Adrenal gland (tissue), 12 donors: Measurements from ENCODE around the gene NUP210. TPM values are rescaled to one million over a fixed set of nuclear protein-coding genes. Genes with fewer than 3 reads are reported as not detected.

ENCODE experiments used
- DNase-seq, 7 donors: peaks; one replicate each; pipeline ENCODE4 v3.0.0-alpha.2; 2019 to 2020
- H3K27ac ChIP-seq, 5 donors: fragments of 200-600 bp; sonication (generic) in 4 of 5; 1 replicate in 3 of 5; 2 replicates in 2 of 5; pipeline versions ENCODE4 v1.5.1 to v1.8.0; 2016 to 2020; ENCODE audit warnings: mild to moderate bottlenecking in 1 of 5
- H3K27me3 ChIP-seq: fragments of 200-600 bp; 2 replicates; pipeline ENCODE4 v1.8.0; 2021
- H3K36me3 ChIP-seq, 2 donors: fragments of 200-600 bp; replicated peaks in 1 of 2; 1 replicate in 1 of 2; 2 replicates in 1 of 2; pipeline versions ENCODE4 v1.5.1 to v1.8.0; 2018 to 2022
- H3K4me1 ChIP-seq, 2 donors: fragments of 200-600 bp; replicated peaks in 1 of 2; 1 replicate in 1 of 2; 2 replicates in 1 of 2; pipeline versions ENCODE4 v1.5.1 to v1.8.0; 2018 to 2021
- H3K4me3 ChIP-seq, 4 donors: fragments of 200-600 bp; sonication (generic) in 3 of 4; one replicate each; pipeline ENCODE4 v1.5.1; 2016 to 2018
- H3K9me3 ChIP-seq, 3 donors: fragments of 200-600 bp; sonication (generic) in 1 of 3; replicated peaks in 1 of 3; 1 replicate in 2 of 3; 2 replicates in 1 of 3; pipeline versions ENCODE4 v1.5.1 to v1.8.0; 2016 to 2021
- POLR2A ChIP-seq, 2 donors: fragments of 450-650 bp; IDR thresholded peaks; one replicate each; pipeline ENCODE4 v1.6.1; 2017; ENCODE audit warnings: antibody characterized with exemption in 2 of 2, mild to moderate bottlenecking in 2 of 2, moderate library complexity in 1 of 2
- WGBS, 4 donors: extraction: QIAGEN DNeasy Blood & Tissue Kit in 2 of 4; methylation state at CpG; one replicate each; pipeline versions ENCODE4 v1.1.5 to v1.1.7; 2013 to 2017; 5-methylcytosine and 5-hydroxymethylcytosine counted together
- intact Hi-C, 2 donors: fragments of 100-400 bp; cut with DNase I; formaldehyde crosslinking; loops; one replicate each; pipeline versions ENCODE4 v1.14.1 to v1.15.0; 2022 to 2023
- polyA plus RNA-seq, 3 donors: library from polyadenylated mRNA; stranded (reverse); fragments of 200-250 nt in 2 of 3; fragments of 350-450 nt in 1 of 3; fragmentation: Illumina TruSeq in 1 of 3; extraction: RNeasy Lipid Tissue Mini Kit (QIAGEN cat#74804) in 1 of 3; gene quantifications; one replicate each; pipeline ENCODE4 v1.2.3, GENCODE V29; 2013 to 2014
- total RNA-seq, 9 donors: library from RNA; depleted of rRNA in 4 of 9; stranded (reverse); fragments of >200 nt in 4 of 9; fragments of 120-200 nt in 1 of 9; fragmentation: NEBNext Ultra II Directional in 1 of 9; extraction: Animal tissue kit (Norgen Biotek cat#: 25700) in 1 of 9; gene quantifications; one replicate each; pipeline versions ENCODE4 v1.1.0 to v1.2.4, GENCODE V29; 2013 to 2023
- TF ChIP-seq, protein P1 (sequence below), 6 experiments: fragments of 450-650 bp in 4 of 6; fragments of 200-600 bp in 2 of 6; sonication (generic) in 1 of 6; IDR thresholded peaks; 1 replicate in 5 of 6; 2 replicates in 1 of 6; pipeline versions ENCODE4 v1.5.1 to v1.8.0; 2016 to 2021; ENCODE audit warnings: antibody characterized with exemption in 6 of 6, mild to moderate bottlenecking in 2 of 6, moderate library complexity in 1 of 6
- donor health status: healthy with polysubstance abuse.
- donor health status: Bipolar disorder and iron deficiency.
- donor health status: DM: yes; HTN: yes; CAD: no.
- donor health status: DM: no; HTN: no; CAD: no.
- donor health status: DM: no; HTN: no; CAD: no.
- donor health status: DM: yes; HTN: yes; CAD: no.

The NUP210 gene
- total and polyA plus RNA-seq, 12 donors: 3.0 to 15.8 (median 8.6) TPM

DNA sequence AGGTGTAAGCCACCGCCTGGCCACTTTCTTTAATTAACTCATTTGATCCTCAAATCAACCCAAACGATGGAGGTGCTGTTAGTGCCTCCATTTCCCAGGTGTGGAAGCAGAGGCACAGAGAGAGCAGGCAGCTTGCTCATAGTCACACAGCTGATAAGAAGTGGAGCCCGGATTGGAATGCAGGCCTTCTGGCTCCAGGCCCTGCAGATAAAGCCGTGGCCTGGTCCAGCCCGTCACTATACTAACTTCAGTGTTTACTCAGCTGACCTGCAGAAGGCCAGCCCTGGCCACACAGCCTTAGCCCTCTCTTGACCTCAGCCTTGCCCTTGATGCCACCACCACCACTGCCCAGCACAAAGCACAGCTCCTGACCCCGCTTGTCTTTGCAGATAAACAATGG is 116.7 kb downstream of the NUP210 start:
- intact Hi-C loops: loop anchor here in 1 of 2 donors (10.0 kb wide), 1 partner anchor 151 kb away; no protein-coding TSS in a partner anchor
- 40 to 59% (median 53%) methylated on average over 4 to 6 of the region's 6 CpGs for WGBS, 4 donors
- peak in 2 of 7 donors; percentile 29 to 39 for DNase-seq
- Histone ChIP-seq H3K27me3 (no peaks in the 10 kb centered on the region), H3K27ac (no peak overlapping the region), H3K9me3 (no peaks in the 10 kb centered on the region), H3K36me3 (no peaks in the 10 kb centered on the region), H3K4me1 (no peaks in the 10 kb centered on the region), H3K4me3 (no peak overlapping the region)
- TF ChIP-seq, protein P1, sequence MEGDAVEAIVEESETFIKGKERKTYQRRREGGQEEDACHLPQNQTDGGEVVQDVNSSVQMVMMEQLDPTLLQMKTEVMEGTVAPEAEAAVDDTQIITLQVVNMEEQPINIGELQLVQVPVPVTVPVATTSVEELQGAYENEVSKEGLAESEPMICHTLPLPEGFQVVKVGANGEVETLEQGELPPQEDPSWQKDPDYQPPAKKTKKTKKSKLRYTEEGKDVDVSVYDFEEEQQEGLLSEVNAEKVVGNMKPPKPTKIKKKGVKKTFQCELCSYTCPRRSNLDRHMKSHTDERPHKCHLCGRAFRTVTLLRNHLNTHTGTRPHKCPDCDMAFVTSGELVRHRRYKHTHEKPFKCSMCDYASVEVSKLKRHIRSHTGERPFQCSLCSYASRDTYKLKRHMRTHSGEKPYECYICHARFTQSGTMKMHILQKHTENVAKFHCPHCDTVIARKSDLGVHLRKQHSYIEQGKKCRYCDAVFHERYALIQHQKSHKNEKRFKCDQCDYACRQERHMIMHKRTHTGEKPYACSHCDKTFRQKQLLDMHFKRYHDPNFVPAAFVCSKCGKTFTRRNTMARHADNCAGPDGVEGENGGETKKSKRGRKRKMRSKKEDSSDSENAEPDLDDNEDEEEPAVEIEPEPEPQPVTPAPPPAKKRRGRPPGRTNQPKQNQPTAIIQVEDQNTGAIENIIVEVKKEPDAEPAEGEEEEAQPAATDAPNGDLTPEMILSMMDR (IDR thresholded peaks at IDR 0.05): no peak
- no peak for TF ChIP-seq POLR2A (IDR thresholded peaks at IDR 0.05)

DNA sequence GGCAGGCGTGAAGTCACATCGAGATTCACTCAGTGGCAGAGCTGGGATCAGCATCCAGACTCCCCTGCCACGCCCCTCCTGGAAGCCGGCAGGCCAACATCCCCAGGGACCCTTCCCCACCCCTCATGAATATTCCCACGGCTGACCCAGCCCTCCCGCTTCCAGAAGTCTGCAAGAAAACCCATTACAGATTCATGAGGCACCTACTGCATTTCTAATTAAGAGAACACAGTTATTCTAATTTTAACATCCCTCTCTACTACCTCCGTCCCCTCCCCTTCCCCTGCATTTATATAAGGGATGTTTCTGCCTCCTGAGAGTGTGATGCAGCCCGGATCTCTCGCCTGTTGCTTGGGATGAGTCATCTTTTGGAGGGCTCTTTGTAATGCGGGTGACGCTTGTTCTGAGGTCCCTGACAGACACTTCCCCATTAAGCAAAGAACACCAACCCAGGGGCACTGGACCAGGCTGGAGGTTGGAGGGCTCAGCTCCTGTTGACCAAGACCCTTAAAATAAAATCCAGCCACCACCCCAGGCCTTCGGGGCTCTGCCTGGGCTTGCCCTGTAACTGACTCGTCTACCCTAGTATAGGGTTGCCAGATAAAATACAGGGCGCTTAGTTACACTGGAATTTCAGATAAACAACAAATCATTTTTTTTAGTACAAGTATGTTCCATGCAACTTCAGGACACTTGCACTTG is 118.7 kb downstream of the NUP210 start:
- intact Hi-C loops: loop anchor here in 1 of 2 donors (10.0 kb wide), 1 partner anchor 153 kb away; no protein-coding TSS in a partner anchor
- Histone ChIP-seq H3K27me3 (no peaks in the 10 kb centered on the region), H3K4me1 (no peaks in the 10 kb centered on the region), H3K27ac (no peak overlapping the region), H3K4me3 (no peak overlapping the region), H3K9me3 (no peaks in the 10 kb centered on the region), H3K36me3 (no peaks in the 10 kb centered on the region)
- peak in 1 of 7 donors; percentile 26 for DNase-seq
- WGBS, 4 donors: 43 to 48% (median 45%) methylated on average over 10 to 14 of the region's 14 CpGs
- TF ChIP-seq, protein P1 (IDR thresholded peaks at IDR 0.05): no peak
- TF ChIP-seq POLR2A (IDR thresholded peaks at IDR 0.05): no peak

DNA sequence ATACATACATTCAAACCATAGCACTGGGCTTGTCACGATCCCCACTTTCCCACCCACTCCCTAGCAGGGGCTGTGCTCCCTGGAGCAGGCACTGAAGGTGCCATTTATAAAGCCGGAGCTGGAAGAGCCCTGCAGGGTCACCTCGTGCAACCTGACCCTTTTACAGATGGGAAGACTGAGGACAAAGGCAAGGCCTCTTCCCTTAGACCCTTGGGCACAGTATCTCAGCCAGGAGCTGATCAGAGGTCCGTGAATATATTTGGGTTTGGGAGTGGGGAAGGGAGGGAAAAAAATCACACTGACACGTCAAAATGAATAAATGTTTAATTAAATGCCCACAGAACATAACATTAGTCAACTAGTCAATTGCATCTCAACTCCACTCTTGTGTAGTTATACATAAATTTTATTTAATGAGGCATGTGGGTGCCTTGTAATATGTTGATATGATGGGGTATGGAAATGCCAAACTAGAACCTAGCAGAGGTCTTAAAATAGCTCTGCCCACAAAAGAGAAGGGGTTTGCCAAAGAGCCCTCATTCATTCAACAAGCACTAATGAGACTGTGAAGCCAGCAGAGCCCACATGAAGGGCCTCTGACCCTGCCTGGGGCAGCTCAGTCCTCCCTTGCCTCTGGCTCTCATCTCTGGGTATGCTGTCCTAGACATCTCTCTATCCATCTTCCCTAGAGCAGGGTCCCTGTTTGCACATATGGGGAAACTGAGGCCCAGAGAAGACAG is 119.4 kb downstream of the NUP210 start:
- no peaks in the 10 kb centered on the region for H3K4me1 ChIP-seq
- H3K36me3 ChIP-seq: no peaks in the 10 kb centered on the region
- DNase-seq: no peak
- TF ChIP-seq, protein P1 (IDR thresholded peaks at IDR 0.05): no peak
- no peak for TF ChIP-seq POLR2A (IDR thresholded peaks at IDR 0.05)
- no peaks in the 10 kb centered on the region for H3K9me3 ChIP-seq
- H3K27me3 ChIP-seq: no peaks in the 10 kb centered on the region
- WGBS, 4 donors: 70 to 81% (median 73%) methylated on average over 5 of the region's 5 CpGs
- H3K4me3 ChIP-seq: no peak overlapping the region
- no peak overlapping the region for H3K27ac ChIP-seq
- intact Hi-C loops: loop anchor here in 1 of 2 donors (10.0 kb wide), 1 partner anchor 154 kb away; no protein-coding TSS in a partner anchor

DNA sequence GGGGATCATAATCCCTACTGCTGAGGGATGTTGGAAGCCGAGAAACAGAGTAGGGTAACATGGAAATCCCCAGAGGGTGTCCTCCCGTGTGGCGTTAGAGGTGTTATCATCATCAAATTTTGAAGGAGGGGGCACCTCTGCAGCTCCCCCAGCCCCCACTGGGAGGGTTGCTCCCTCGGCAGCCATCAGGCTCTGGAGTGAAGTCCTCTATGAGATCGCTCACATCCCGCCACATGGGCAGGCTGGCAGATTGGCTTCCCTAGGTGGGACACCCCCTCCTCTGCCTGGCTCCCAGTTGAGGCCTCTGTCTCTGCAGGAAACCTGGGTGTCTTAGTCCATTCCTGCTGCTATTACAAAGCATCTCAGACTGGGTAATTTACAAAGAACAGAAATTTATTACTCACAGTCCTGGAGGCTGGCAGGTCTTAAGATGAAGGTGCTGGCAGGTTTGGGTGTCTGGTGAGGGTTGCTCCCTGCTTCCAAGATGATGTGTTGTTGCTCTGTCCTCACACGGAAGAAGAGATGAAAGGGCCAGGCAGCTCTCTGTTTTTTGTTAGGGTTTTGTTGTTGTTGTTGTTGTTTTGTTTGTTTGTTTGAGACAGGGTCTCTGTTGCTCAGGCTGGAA is 120.5 kb downstream of the NUP210 start:
- 71 to 88% (median 84%) methylated on average over 7 of the region's 7 CpGs for WGBS, 4 donors
- H3K36me3 ChIP-seq: no peaks in the 10 kb centered on the region
- no peaks in the 10 kb centered on the region for H3K27me3 ChIP-seq
- H3K27ac ChIP-seq: no peak overlapping the region
- H3K4me1 ChIP-seq: no peaks in the 10 kb centered on the region
- no peak overlapping the region for H3K4me3 ChIP-seq
- intact Hi-C loops: loop anchor here in 1 of 2 donors (10.0 kb wide), 1 partner anchor 155 kb away; no protein-coding TSS in a partner anchor
- no peaks in the 10 kb centered on the region for H3K9me3 ChIP-seq
- no peak for DNase-seq
- TF ChIP-seq, protein P1 (IDR thresholded peaks at IDR 0.05): no peak
- no peak for TF ChIP-seq POLR2A (IDR thresholded peaks at IDR 0.05)
